H9 (cell line): ENCODE data around the gene SEMG2. TPM values are rescaled to one million over a fixed set of nuclear protein-coding genes. Genes with fewer than 3 reads are reported as not detected.

Experiments used
- DNase-seq: peaks from one replicate; pipeline ENCODE4 v3.0.0-alpha.2; 2017
- H2AFZ ChIP-seq: one replicate; pipeline ENCODE4 v1.6.1; 2013; ENCODE audit warnings: mild to moderate bottlenecking, low read length, control low read depth, moderate library complexity
- H2AK5ac ChIP-seq: 2 replicates; pipeline ENCODE4 v1.6.1; 2013; ENCODE audit warnings: low read length, control low read depth, mixed read lengths; ENCODE audit not compliant: insufficient read length
- H2BK120ac ChIP-seq: one replicate; pipeline ENCODE4 v1.6.1; 2013; ENCODE audit warnings: low read depth, mild to moderate bottlenecking, low read length, control low read depth, inconsistent platforms; ENCODE audit not compliant: poor library complexity, severe bottlenecking
- H2BK12ac ChIP-seq: 2 replicates; pipeline ENCODE4 v1.6.1; 2013; ENCODE audit warnings: low read length, control low read depth, mixed read lengths, low read depth; ENCODE audit not compliant: insufficient read length
- H2BK15ac ChIP-seq: 2 replicates; pipeline ENCODE4 v1.6.1; 2013; ENCODE audit warnings: low read depth, low read length, control low read depth
- H2BK20ac ChIP-seq: one replicate; pipeline ENCODE4 v1.6.1; 2013; ENCODE audit warnings: low read depth, mild to moderate bottlenecking, low read length, control low read depth, inconsistent platforms; ENCODE audit not compliant: poor library complexity, severe bottlenecking
- H2BK5ac ChIP-seq: 2 replicates; pipeline ENCODE4 v1.6.1; 2013; ENCODE audit warnings: low read length, control low read depth, mixed read lengths; ENCODE audit not compliant: insufficient read length
- H3K14ac ChIP-seq: 2 replicates; pipeline ENCODE4 v1.6.1; 2013; ENCODE audit warnings: low read length, control low read depth; ENCODE audit not compliant: insufficient read depth
- H3K18ac ChIP-seq: 2 replicates; pipeline ENCODE4 v1.6.1; 2013; ENCODE audit warnings: low read depth, mild to moderate bottlenecking, mixed read lengths, low read length, control low read depth; ENCODE audit not compliant: insufficient read length
- H3K23ac ChIP-seq: 2 replicates; pipeline ENCODE4 v1.6.1; 2013; ENCODE audit warnings: low read length, control low read depth, mixed read lengths, low read depth; ENCODE audit not compliant: insufficient read length
- H3K23me2 ChIP-seq: 2 replicates; pipeline ENCODE4 v1.6.1; 2013; ENCODE audit warnings: low read depth, mild to moderate bottlenecking, mixed read lengths, low read length, control low read depth; ENCODE audit not compliant: insufficient read length, poor library complexity, severe bottlenecking
- H3K27ac ChIP-seq: 2 replicates; pipeline ENCODE4 v1.5.1; 2013; ENCODE audit warnings: low read length, control low read depth, mixed read lengths, low read depth; ENCODE audit not compliant: insufficient read length
- H3K27me3 ChIP-seq: 2 replicates; pipeline ENCODE4 v1.6.1; 2013; ENCODE audit warnings: low read length, control low read depth, inconsistent platforms; ENCODE audit not compliant: insufficient read depth
- H3K4ac ChIP-seq: 2 replicates; pipeline ENCODE4 v1.6.1; 2013; ENCODE audit warnings: low read depth, mild to moderate bottlenecking, control low read depth, inconsistent platforms, low read length, moderate library complexity
- H3K4me1 ChIP-seq: 2 replicates; pipeline ENCODE4 v1.6.1; 2013; ENCODE audit warnings: low read length, control low read depth, inconsistent platforms; ENCODE audit not compliant: insufficient read depth
- H3K4me2 ChIP-seq: 2 replicates; pipeline ENCODE4 v1.6.1; 2013; ENCODE audit warnings: low read length, control low read depth, mixed read lengths; ENCODE audit not compliant: insufficient read length, insufficient read depth
- H3K56ac ChIP-seq: 2 replicates; pipeline ENCODE4 v1.6.1; 2013; ENCODE audit warnings: low read depth, mild to moderate bottlenecking, mixed read lengths, low read length, control low read depth; ENCODE audit not compliant: insufficient read length
- H3K79me1 ChIP-seq: 2 replicates; pipeline ENCODE4 v1.6.1; 2013; ENCODE audit warnings: low read depth, mild to moderate bottlenecking, moderate library complexity, low read length, control low read depth, inconsistent platforms; ENCODE audit not compliant: insufficient read depth, poor library complexity, severe bottlenecking
- H3K79me2 ChIP-seq: 2 replicates; pipeline ENCODE4 v1.6.1; 2013; ENCODE audit warnings: low read length, control low read depth, inconsistent platforms; ENCODE audit not compliant: insufficient read depth
- H3K9ac ChIP-seq: 2 replicates; pipeline ENCODE4 v1.6.1; 2013; ENCODE audit warnings: low read length, control low read depth, mixed read lengths; ENCODE audit not compliant: insufficient read length; ENCODE audit errors: extremely low read depth
- H3K9me3 ChIP-seq: one replicate; pipeline ENCODE4 v1.6.1; 2013; ENCODE audit warnings: low read depth, low read length, inconsistent platforms; ENCODE audit not compliant: control insufficient read depth
- H3T11ph ChIP-seq: one replicate; pipeline ENCODE4 v1.6.1; 2013; ENCODE audit warnings: mild to moderate bottlenecking, low read length, control low read depth, inconsistent platforms
- H4K20me1 ChIP-seq: one replicate; pipeline ENCODE4 v1.6.1; 2013; ENCODE audit not compliant: control insufficient read depth, insufficient read length, insufficient read depth
- H4K5ac ChIP-seq: 2 replicates; pipeline ENCODE4 v1.6.1; 2013; ENCODE audit warnings: low read depth, mild to moderate bottlenecking, mixed read lengths, low read length, control low read depth; ENCODE audit not compliant: insufficient read length
- H4K8ac ChIP-seq: replicated peaks from 2 replicates; pipeline ENCODE4 v1.6.1; 2013; ENCODE audit warnings: low read length, control low read depth, mixed read lengths, low read depth; ENCODE audit not compliant: insufficient read length
- H4K91ac ChIP-seq: 2 replicates; pipeline ENCODE4 v1.6.1; 2013; ENCODE audit warnings: low read depth, mild to moderate bottlenecking, moderate library complexity, mixed read lengths, low read length, control low read depth; ENCODE audit not compliant: insufficient read length
- H3K27ac Mint-ChIP-seq, 3 experiments: 2 replicates in 2 of 3; 3 replicates in 1 of 3; pipeline ENCODE4 v1.8.0; 2020 to 2021; ENCODE audit warnings: mixed read lengths in 3 of 3, mild to moderate bottlenecking in 1 of 3, moderate library complexity in 1 of 3
- H3K27me3 Mint-ChIP-seq: 2 replicates; pipeline ENCODE4 v1.8.0; 2021; ENCODE audit warnings: low read depth, mild to moderate bottlenecking, moderate library complexity, mixed read lengths
- H3K36me3 Mint-ChIP-seq, 3 experiments: 2 replicates in 2 of 3; 3 replicates in 1 of 3; pipeline ENCODE4 v1.8.0; 2020 to 2021; ENCODE audit warnings: low read depth in 3 of 3, mixed read lengths in 3 of 3; ENCODE audit not compliant: insufficient read depth in 1 of 3
- H3K4me1 Mint-ChIP-seq, 2 experiments: 2 replicates each; pipeline ENCODE4 v1.8.0; 2020; ENCODE audit warnings: mixed read lengths in 2 of 2
- H3K4me3 Mint-ChIP-seq, 2 experiments: 2 replicates in 1 of 2; 3 replicates in 1 of 2; pipeline ENCODE4 v1.8.0; 2020 to 2021; ENCODE audit warnings: mild to moderate bottlenecking in 2 of 2, mixed read lengths in 2 of 2, moderate library complexity in 1 of 2
- H3K9me3 Mint-ChIP-seq, 2 experiments: 2 replicates in 1 of 2; 3 replicates in 1 of 2; pipeline ENCODE4 v1.8.0; 2020; ENCODE audit warnings: mild to moderate bottlenecking in 2 of 2, mixed read lengths in 2 of 2, moderate library complexity in 1 of 2
- CTCF ChIP-seq: fragments of 200-600 bp; sonication (generic); conservative IDR thresholded peaks from 3 replicates; pipeline ENCODE4 v1.8.0; 2021; ENCODE audit warnings: antibody characterized with exemption, mild to moderate bottlenecking
- WGBS: extraction: QIAGEN DNeasy Blood & Tissue Kit; methylation state at CpG from one replicate; pipeline ENCODE4 v1.1.7; 2013; ENCODE audit warnings: missing lambda C conversion rate, low lambda C conversion rate, mixed read lengths; ENCODE audit not compliant: insufficient read length; ENCODE audit errors: extremely low coverage; 5-methylcytosine and 5-hydroxymethylcytosine counted together
- total RNA-seq: library from RNA; stranded (reverse); gene quantifications from 2 replicates; pipeline ENCODE4 v1.2.1, GENCODE V29; 2021

SEMG2 gene
- total RNA-seq, 1 experiment from 2014 or later, result not detected

GRCh38 chr20:45238139-45238538 is 17.0 kb downstream of the SEMG2 start:
- TF ChIP-seq CTCF, result no peak
- Histone ChIP-seq H3T11ph (no peak overlapping the region), H2BK120ac (no peak overlapping the region), H3K27me3 (no peaks in the 10 kb centered on the region), H2AK5ac (no peak overlapping the region), H4K8ac (no peak overlapping the region), H4K5ac (no peak overlapping the region), H3K4me2 (no peak overlapping the region), H3K4ac (no peak overlapping the region), H3K14ac (no peak overlapping the region), H3K18ac (no peak overlapping the region), H3K9ac (no peak overlapping the region), H3K23me2 (no peaks in the 10 kb centered on the region), H3K23ac (no peak overlapping the region), H4K20me1 (no peaks in the 10 kb centered on the region), H2BK5ac (no peak overlapping the region), H2BK20ac (no peak overlapping the region), H3K9me3 (no peaks in the 10 kb centered on the region), H3K27ac (no peak overlapping the region), H2BK15ac (no peak overlapping the region), H2AFZ (no peak overlapping the region), H3K4me1 (no peaks in the 10 kb centered on the region), H3K56ac (no peak overlapping the region), H2BK12ac (no peak overlapping the region), H4K91ac (no peak overlapping the region), H3K79me2 (no peaks in the 10 kb centered on the region), H3K79me1 (no peaks in the 10 kb centered on the region)
- Mint-ChIP-seq H3K36me3 (no peaks in the 10 kb centered on the region), H3K27ac (no peak overlapping the region), H3K27me3 (peaks cover 22% of the 10 kb centered on the region), H3K4me1 (no peaks in the 10 kb centered on the region), H3K4me3 (no peak overlapping the region), H3K9me3 (no peaks in the 10 kb centered on the region; a peak in 2 of 5 replicates)
- no peak for DNase-seq
- WGBS, result no CpG with 5 or more reads among the region's 2 CpGs
